NB4 (cell line): ENCODE measurements around the gene CPLX1.

ENCODE experiments used
- DNase-seq: peaks from one replicate; pipeline ENCODE4 v3.0.0; 2010; ENCODE audit warnings: low read depth
- H3K4me3 ChIP-seq: one replicate; pipeline ENCODE4 v1.5.1; 2011; ENCODE audit warnings: mild to moderate bottlenecking, low read depth, low read length, moderate library complexity
- MYC ChIP-seq: IDR thresholded peaks from 2 replicates; pipeline ENCODE4 v1.6.1; 2011; ENCODE audit warnings: low read depth, low read length
- POLR2A ChIP-seq: IDR thresholded peaks from 2 replicates; pipeline ENCODE4 v1.6.1; 2011; ENCODE audit warnings: mild to moderate bottlenecking; ENCODE audit not compliant: insufficient read length; ENCODE audit errors: extremely low read depth
- TF ChIP-seq, protein P1 (sequence below): IDR thresholded peaks from one replicate; pipeline ENCODE4 v1.5.1; 2012; ENCODE audit warnings: low read depth, low read length
- TF ChIP-seq, protein P2 (sequence below): IDR thresholded peaks from 2 replicates; pipeline ENCODE4 v1.6.1; 2011; ENCODE audit warnings: low read depth, low read length

The CPLX1 gene

DNA sequence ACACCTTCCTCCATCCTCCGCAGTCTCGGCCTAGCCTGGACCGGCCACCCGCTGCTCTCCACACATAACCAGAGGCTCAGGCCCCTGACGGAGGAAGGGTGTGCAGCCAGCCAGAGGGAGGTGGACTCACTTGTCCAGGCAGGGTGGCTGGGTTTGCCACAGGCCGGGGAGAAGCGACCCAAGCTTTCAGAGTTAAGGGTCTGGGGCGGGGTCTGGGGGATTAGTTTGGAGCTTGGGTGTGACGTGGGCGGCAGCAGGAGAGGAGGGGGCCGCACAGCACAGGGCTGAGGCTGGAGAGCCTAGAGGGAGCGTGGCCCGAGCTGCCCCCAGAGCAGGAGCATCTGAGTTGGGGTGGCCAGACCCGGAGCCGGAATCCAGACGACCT, 22.4 kb upstream of the CPLX1 start:
- no peak for DNase-seq
- TF ChIP-seq MYC: no peak
- TF ChIP-seq, protein P1, sequence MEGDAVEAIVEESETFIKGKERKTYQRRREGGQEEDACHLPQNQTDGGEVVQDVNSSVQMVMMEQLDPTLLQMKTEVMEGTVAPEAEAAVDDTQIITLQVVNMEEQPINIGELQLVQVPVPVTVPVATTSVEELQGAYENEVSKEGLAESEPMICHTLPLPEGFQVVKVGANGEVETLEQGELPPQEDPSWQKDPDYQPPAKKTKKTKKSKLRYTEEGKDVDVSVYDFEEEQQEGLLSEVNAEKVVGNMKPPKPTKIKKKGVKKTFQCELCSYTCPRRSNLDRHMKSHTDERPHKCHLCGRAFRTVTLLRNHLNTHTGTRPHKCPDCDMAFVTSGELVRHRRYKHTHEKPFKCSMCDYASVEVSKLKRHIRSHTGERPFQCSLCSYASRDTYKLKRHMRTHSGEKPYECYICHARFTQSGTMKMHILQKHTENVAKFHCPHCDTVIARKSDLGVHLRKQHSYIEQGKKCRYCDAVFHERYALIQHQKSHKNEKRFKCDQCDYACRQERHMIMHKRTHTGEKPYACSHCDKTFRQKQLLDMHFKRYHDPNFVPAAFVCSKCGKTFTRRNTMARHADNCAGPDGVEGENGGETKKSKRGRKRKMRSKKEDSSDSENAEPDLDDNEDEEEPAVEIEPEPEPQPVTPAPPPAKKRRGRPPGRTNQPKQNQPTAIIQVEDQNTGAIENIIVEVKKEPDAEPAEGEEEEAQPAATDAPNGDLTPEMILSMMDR: no peak
- TF ChIP-seq POLR2A: no peak
- TF ChIP-seq, protein P2, sequence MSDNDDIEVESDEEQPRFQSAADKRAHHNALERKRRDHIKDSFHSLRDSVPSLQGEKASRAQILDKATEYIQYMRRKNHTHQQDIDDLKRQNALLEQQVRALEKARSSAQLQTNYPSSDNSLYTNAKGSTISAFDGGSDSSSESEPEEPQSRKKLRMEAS: no peak
- no peak overlapping the region for H3K4me3 ChIP-seq

DNA sequence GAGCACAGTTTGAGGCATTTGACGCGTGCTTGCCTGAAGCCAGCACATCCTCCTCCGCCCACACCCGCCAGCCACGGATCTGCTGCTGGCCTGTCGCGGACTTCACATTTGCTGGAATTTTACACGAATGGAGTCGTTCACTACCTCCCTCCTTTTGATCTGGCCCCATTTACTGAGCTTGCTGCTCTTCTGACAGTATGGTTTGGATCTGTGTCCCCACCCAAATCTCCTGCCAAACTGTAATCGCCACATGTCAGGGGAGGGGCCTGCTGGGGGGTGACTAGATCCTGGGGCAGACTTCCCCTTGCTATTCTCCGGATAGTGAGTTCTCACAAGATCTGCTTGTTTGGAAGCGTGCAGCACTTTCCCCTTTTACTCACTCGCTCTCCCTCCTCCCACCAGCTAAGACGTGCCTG, 19.9 kb upstream of the CPLX1 start:
- H3K4me3 ChIP-seq: no peak overlapping the region

DNA sequence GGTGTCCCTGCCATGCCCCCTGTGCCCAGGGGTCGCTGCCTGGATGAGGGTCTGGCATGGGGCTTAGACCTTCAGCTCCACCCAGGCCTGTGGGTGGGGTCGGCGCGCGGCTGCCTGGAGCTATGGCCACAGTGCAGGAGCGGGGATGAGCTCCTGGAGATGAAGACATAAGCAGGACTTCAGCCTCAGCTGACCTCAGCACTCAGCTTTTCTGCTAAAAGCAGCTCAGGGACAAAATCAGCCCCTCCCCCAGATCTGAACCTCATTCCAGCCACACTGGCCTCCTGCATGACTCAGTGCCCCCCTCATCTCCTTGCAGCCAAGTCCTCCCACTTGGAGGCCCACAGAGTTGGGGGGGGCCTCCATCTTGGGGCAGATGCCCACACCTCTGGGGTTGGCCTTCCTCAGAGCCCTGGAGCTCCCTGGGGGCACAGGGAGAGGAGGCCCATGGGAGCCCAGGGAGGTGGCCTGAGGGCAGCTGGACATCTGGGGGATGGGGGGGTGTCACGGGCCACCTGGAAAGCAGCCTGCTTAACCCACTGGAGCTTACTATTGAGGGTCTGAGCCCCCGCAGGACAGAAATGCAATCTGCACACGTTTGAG, 19.4 kb upstream of the CPLX1 start:
- TF ChIP-seq POLR2A (no peak), MYC (no peak)
- TF ChIP-seq, protein P2: no peak
- TF ChIP-seq, protein P1: no peak
- H3K4me3 ChIP-seq: no peak overlapping the region
- DNase-seq: no peak

More for the DNA sequence above, 19.9 kb upstream of the CPLX1 start:
- TF ChIP-seq, protein P1: no peak
- TF ChIP-seq, protein P2: no peak
- no peak for DNase-seq

DNA sequence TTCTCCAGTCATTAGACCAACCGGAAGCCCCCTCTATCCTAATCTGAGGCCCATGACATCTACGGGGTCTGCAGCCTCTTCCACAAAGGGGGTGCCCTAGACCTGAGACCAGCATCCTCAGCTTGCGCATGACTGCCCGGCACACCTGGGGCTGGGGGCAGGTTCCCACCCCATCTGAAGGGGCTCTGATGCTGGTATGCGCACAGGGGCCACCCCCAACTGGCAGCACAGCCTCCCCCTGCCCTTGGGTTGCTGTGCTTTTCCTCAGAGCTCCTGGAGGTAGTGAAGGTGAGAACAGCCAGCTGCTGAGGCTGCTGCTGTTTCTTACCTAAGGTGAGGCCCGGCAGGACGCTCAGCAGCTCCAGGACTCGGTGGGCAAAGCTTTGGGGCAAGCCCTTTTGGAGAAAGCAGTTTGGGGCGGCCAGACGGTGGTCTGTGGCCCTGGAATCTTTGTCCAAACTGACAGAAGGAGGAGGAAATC, 18.9 kb upstream of the CPLX1 start:
- DNase-seq: no peak
- no peak overlapping the region for H3K4me3 ChIP-seq
- TF ChIP-seq, protein P2: no peak
- TF ChIP-seq POLR2A (no peak), MYC (no peak)
- TF ChIP-seq, protein P1: no peak

DNA sequence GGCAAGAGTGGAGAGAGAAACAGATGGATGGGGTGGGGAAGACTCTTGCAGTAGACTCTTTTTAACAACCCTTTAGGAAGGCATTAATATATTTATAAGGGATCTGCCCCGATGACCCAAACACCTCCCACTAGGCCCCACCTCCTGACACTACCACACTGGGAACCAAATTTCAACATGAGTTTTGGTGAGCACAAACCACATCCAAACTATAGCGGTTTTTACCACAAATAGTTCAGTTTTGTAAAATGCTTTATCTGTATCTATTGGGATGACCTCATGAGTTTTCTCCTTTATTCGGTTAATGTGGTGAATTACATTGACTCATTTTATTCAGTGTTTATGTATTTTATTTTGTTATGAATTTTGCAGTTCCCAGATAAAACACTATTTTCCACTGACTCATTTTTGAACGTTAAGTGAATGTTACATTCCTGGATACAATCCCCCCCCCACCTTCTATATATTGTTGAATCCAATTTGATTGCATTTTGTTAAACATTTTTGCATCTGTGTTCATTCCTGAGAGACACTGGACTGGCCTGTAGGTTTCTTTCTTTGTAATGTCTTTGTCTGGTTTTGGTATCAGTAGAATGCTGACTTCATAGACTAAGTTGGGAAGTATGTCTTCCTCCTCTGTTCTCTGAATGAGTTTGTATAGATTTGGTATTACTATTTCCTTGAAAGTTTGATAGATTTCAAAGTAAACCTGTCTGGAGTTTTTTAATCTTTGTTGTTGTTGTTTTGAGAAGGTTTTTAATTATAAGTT, 13.9 kb upstream of the CPLX1 start:
- TF ChIP-seq MYC (no peak), POLR2A (no peak)
- TF ChIP-seq, protein P1: no peak
- TF ChIP-seq, protein P2: no peak
- H3K4me3 ChIP-seq: no peak overlapping the region
- DNase-seq: peak; percentile 37

DNA sequence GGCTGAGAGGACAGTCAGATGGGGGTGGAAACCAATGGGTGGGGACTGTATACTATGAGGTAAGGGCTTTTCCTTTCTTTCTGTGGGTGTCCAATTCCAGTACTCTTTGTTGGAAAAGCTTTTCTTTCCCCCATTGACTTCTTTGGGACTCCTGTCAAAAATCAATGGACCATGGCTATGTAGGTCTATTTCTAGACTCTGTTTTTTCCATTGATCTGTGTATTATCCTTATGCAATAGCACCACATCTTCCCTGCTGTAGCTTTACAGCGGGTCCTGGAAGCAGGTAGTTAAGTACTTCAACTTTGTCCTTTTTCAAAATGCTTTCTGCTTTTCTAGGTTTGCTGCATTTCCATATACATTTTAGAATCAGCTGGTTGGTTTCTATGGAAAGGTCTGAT, 11.8 kb upstream of the CPLX1 start:
- no peak for DNase-seq
- TF ChIP-seq, protein P2: no peak
- no peak for TF ChIP-seq POLR2A
- TF ChIP-seq, protein P1: no peak
- TF ChIP-seq MYC: no peak
- no peak overlapping the region for H3K4me3 ChIP-seq
